ENCODE data around the gene MRPS34.

DNA sequence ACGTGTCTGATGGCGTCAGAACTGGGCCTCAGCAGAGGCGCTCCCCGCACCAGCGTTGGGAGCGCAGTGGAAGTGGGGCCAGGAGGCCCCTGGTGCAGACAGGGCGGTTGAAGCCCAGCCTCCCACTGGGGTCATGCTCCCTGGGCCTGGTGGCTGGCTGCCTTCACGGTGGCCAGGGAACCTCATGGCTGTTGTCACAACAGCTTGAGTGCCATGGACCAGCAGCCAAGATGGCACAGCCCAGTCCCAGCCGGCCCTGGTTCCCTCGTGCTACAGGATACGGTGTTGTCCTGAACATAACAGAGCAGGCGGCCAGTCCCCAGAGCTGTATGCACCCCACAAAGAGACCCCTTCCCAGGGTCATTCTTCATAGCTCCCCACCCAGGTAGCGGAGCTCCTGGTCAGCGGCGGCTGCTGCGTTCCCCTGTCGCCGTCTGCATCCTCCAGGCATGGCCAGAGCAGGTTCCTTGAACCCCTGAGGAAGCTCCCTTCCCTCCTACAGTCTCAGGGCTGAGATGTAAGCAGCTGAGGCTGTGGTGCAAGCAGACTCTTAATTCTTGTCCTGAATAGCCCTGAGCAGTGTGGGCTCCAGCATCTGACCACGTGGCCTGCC, 31.3 kb downstream of the MRPS34 start:
- no peak for TF ChIP-seq EZH2 (optimal IDR thresholded peaks at IDR 0.05; ENCODE audit: low read depth, low read length)
- no peak for TF ChIP-seq CTCF (IDR thresholded peaks at IDR 0.05; ENCODE audit: low read length)
- no peak for TF ChIP-seq EZH2phosphoT487 (IDR thresholded peaks at IDR 0.05; ENCODE audit: low read length)
